T-cell (primary cell): ENCODE measurements around the gene HPRT1. TPM values are rescaled to one million over a fixed set of nuclear protein-coding genes. Genes with fewer than 3 reads are reported as not detected.

Experiments used
- ATAC-seq, 4 experiments: fragments of 200-7000 bp in 3 of 4; fragments of 150-1000 bp in 1 of 4; cut with Tn5 transposase; replicated peaks in 1 of 4; 1 replicate in 3 of 4; 2 replicates in 1 of 4; pipeline ENCODE4 v1.10.0; 2021; ENCODE audit warnings: moderate library complexity in 3 of 4, mild to moderate bottlenecking in 2 of 4, moderate number of reproducible peaks in 1 of 4
- CTCF ChIA-PET, 2 donors: fragments of 300-600 bp; sonication (Branson Sonifier 250); formaldehyde crosslinking; loops; one replicate each; lab custom pipeline; 2022; ENCODE audit warnings: antibody characterized with exemption in 2 of 2; lab: Charles Lee
- POLR2A ChIA-PET, 2 donors: fragments of 300-600 bp; sonication (Branson Sonifier 250); formaldehyde crosslinking; loops; one replicate each; lab custom pipeline; 2022; ENCODE audit warnings: antibody characterized with exemption in 2 of 2; lab: Charles Lee
- DNase-seq, 35 experiments: peaks; one replicate each; pipeline versions ENCODE4 v3.0.0 to v3.0.0-alpha.2; 2013 to 2023
- H3K27ac ChIP-seq: one replicate; pipeline ENCODE4 v1.5.1; 2013; ENCODE audit warnings: low read length
- H3K27me3 ChIP-seq, 2 experiments: replicated peaks in 1 of 2; 1 replicate in 1 of 2; 2 replicates in 1 of 2; pipeline versions ENCODE4 v1.6.1 to v1.7.0; 2013; ENCODE audit warnings: low read length in 1 of 2, mixed read lengths in 1 of 2; ENCODE audit not compliant: control insufficient read depth in 2 of 2, insufficient read depth in 2 of 2; ENCODE audit errors: extremely low read depth in 1 of 2
- H3K36me3 ChIP-seq, 2 donors: 1 replicate in 1 of 2; 2 replicates in 1 of 2; pipeline versions ENCODE4 v1.6.1 to v1.7.0; 2013; ENCODE audit warnings: low read length in 1 of 2; ENCODE audit not compliant: control insufficient read depth in 2 of 2, insufficient read depth in 1 of 2; ENCODE audit errors: extremely low read depth in 1 of 2
- H3K4me1 ChIP-seq, 2 experiments: 1 replicate in 1 of 2; 2 replicates in 1 of 2; pipeline versions ENCODE4 v1.6.1 to v1.7.0; 2013; ENCODE audit warnings: low read length in 2 of 2, mixed read lengths in 1 of 2; ENCODE audit not compliant: insufficient read depth in 2 of 2, control insufficient read depth in 1 of 2; ENCODE audit errors: extremely low read depth in 1 of 2
- H3K4me3 ChIP-seq, 2 donors: 1 replicate in 1 of 2; 2 replicates in 1 of 2; pipeline versions ENCODE4 v1.5.1 to v1.7.0; 2013; ENCODE audit warnings: mild to moderate bottlenecking in 2 of 2, low read length in 1 of 2, moderate library complexity in 1 of 2; ENCODE audit not compliant: control insufficient read depth in 1 of 2; ENCODE audit errors: extremely low read depth in 1 of 2
- H3K9me3 ChIP-seq: 2 replicates; pipeline ENCODE4 v1.7.0; 2013
- H3K27ac Mint-ChIP-seq, 2 donors: one replicate each; pipeline ENCODE4 v1.8.0; 2020 to 2021; ENCODE audit warnings: mild to moderate bottlenecking in 2 of 2, mixed read lengths in 2 of 2
- H3K27me3 Mint-ChIP-seq, 2 donors: one replicate each; pipeline ENCODE4 v1.8.0; 2021 to 2022; ENCODE audit warnings: mixed read lengths in 2 of 2
- H3K36me3 Mint-ChIP-seq: one replicate; pipeline ENCODE4 v1.8.0; 2021; ENCODE audit warnings: mixed read lengths
- H3K4me1 Mint-ChIP-seq, 3 donors: one replicate each; pipeline ENCODE4 v1.8.0; 2020 to 2022; ENCODE audit warnings: mixed read lengths in 3 of 3, mild to moderate bottlenecking in 1 of 3
- H3K4me3 Mint-ChIP-seq, 3 donors: one replicate each; pipeline ENCODE4 v1.8.0; 2020 to 2022; ENCODE audit warnings: mild to moderate bottlenecking in 3 of 3, mixed read lengths in 3 of 3, moderate library complexity in 3 of 3
- H3K9me3 Mint-ChIP-seq, 3 donors: one replicate each; pipeline ENCODE4 v1.8.0; 2020 to 2022; ENCODE audit warnings: mixed read lengths in 3 of 3
- WGBS: methylation state at CpG from one replicate; pipeline ENCODE4 v1.1.5; 2013; ENCODE audit warnings: missing lambda C conversion rate; ENCODE audit not compliant: insufficient coverage; 5-methylcytosine and 5-hydroxymethylcytosine counted together
- total RNA-seq, 35 experiments: library from RNA in 6 of 35; stranded (reverse) in 6 of 35; fragments of 120-200 nt in 1 of 35; gene quantifications; one replicate each; pipeline versions ENCODE4 v1.2.1 to v1.2.4 and lab custom pipeline; 2013 to 2026

The HPRT1 gene
- total RNA-seq (10 to 100 TPM; 16.0 to 24.8 (median 17.6) TPM), total RNA-seq (lab: John Stamatoyannopoulos, UW) (6.2 to 56.2 (median 13.1) reads per million in 29 experiments)
- 22.2 TPM for total RNA-seq (2013)

GRCh38 chrX:134460005-134460861 is at the start of gene HPRT1:
Gene HPRT1 (plus strand): TSS chrX:134460165. CDS start chrX:134460312, 147 bp downstream.
- Mint-ChIP-seq H3K27me3 (peaks cover 0 to 2% of the 10 kb centered on the region in 2 donors), H3K4me3 (peak within 1 kb of the TSS; percentile 84 to 90 (median 89)), H3K9me3 (no peaks in the 10 kb centered on the region), H3K27ac (peak within 1 kb of the TSS; percentile 65 to 85), H3K4me1 (peaks cover 0 to 17% (median 11%) of the 10 kb centered on the region in 3 donors), H3K36me3 (no peaks in the 10 kb centered on the region)
- H3K9me3 ChIP-seq: no peaks in the 10 kb centered on the region
- ChIA-PET POLR2A (no interaction called here), CTCF (no interaction called here)
- WGBS: 0% methylated on average over 20 of the region's 85 CpGs
- H3K4me3 ChIP-seq: peak within 1 kb of the TSS; percentile 32 to 61
- H3K27me3 ChIP-seq: no peaks in the 10 kb centered on the region
- DNase-seq: peak; percentile 41 to 85 (median 73)
- peak; percentile 98 to 99 (median 99) for ATAC-seq
- no peak within 1 kb of the TSS for H3K27ac ChIP-seq
- no peaks in the 10 kb centered on the region for H3K36me3 ChIP-seq
- peaks cover 0 to 9% of the 10 kb centered on the region in 2 experiments for H3K4me1 ChIP-seq

- Histone ChIP-seq H3K27me3 (no peaks in the 10 kb centered on the region), H3K9me3 (no peaks in the 10 kb centered on the region), H3K36me3 (peaks cover 4 to 24% of the 10 kb centered on the region in 2 donors), H3K4me1 (no peaks in the 10 kb centered on the region), H3K27ac (no peak overlapping the region), H3K4me3 (no peak overlapping the region)
- Mint-ChIP-seq H3K27ac (no peak overlapping the region), H3K27me3 (peaks cover 0 to 4% of the 10 kb centered on the region in 2 donors), H3K4me1 (no peaks in the 10 kb centered on the region), H3K9me3 (no peaks in the 10 kb centered on the region), H3K36me3 (peaks cover 13% of the 10 kb centered on the region), H3K4me3 (no peak overlapping the region)
- DNase-seq: no peak
- ATAC-seq: no peak
- ChIA-PET POLR2A (no interaction called here), CTCF (no interaction called here)
- WGBS: no CpG with 5 or more reads among the region's 5 CpGs
Observed at GRCh38 chrX:134416087-134416486, 43.9 kb upstream of the HPRT1 start.

GRCh38 chrX:134418317-134419113 is 41.5 kb upstream of the HPRT1 start:
- DNase-seq: no peak
- no CpG with 5 or more reads among the region's 8 CpGs for WGBS
- H3K4me3 ChIP-seq: no peak overlapping the region
- ChIA-PET POLR2A (no interaction called here), CTCF (interaction anchor here in 1 of 2 donors (0.6 kb wide), 1 partner anchor 632 kb away, joined by 3 read pairs; no protein-coding TSS in a partner anchor)
- H3K36me3 ChIP-seq: peaks cover 4 to 24% of the 10 kb centered on the region in 2 donors
- Mint-ChIP-seq H3K36me3 (peaks cover 13% of the 10 kb centered on the region), H3K27ac (no peak overlapping the region), H3K27me3 (peaks cover 0 to 4% of the 10 kb centered on the region in 2 donors), H3K4me3 (no peak overlapping the region), H3K4me1 (no peaks in the 10 kb centered on the region), H3K9me3 (no peaks in the 10 kb centered on the region)
- no peaks in the 10 kb centered on the region for H3K4me1 ChIP-seq
- ATAC-seq: no peak
- no peaks in the 10 kb centered on the region for H3K9me3 ChIP-seq
- no peaks in the 10 kb centered on the region for H3K27me3 ChIP-seq
- no peak overlapping the region for H3K27ac ChIP-seq

GRCh38 chrX:134419784-134420183 is 40.2 kb upstream of the HPRT1 start:
- no peaks in the 10 kb centered on the region for H3K9me3 ChIP-seq
- Mint-ChIP-seq H3K36me3 (peaks cover 13% of the 10 kb centered on the region), H3K4me1 (no peaks in the 10 kb centered on the region), H3K4me3 (no peak overlapping the region), H3K27ac (no peak overlapping the region), H3K27me3 (peaks cover 0 to 4% of the 10 kb centered on the region in 2 donors), H3K9me3 (no peaks in the 10 kb centered on the region)
- H3K27me3 ChIP-seq: no peaks in the 10 kb centered on the region
- no peak for ATAC-seq
- no peak overlapping the region for H3K27ac ChIP-seq
- no peak for DNase-seq
- POLR2A ChIA-PET: interaction anchor here in 1 of 2 donors (0.6 kb wide), 1 partner anchor 27 kb away, joined by 10 read pairs; no protein-coding TSS in a partner anchor
- CTCF ChIA-PET: no interaction called here
- WGBS: 100% methylated on average over 1 of the region's 6 CpGs
- H3K36me3 ChIP-seq: peaks cover 4 to 28% of the 10 kb centered on the region in 2 donors
- H3K4me3 ChIP-seq: no peak overlapping the region
- no peaks in the 10 kb centered on the region for H3K4me1 ChIP-seq

GRCh38 chrX:134423606-134424005 is 36.4 kb upstream of the HPRT1 start:
- POLR2A ChIA-PET: no interaction called here
- Histone ChIP-seq H3K9me3 (no peaks in the 10 kb centered on the region), H3K4me1 (no peaks in the 10 kb centered on the region), H3K4me3 (no peak overlapping the region), H3K36me3 (peaks cover 2 to 9% of the 10 kb centered on the region in 2 donors), H3K27ac (no peak overlapping the region), H3K27me3 (no peaks in the 10 kb centered on the region)
- H3K36me3 Mint-ChIP-seq: peaks cover 6% of the 10 kb centered on the region
- H3K27ac Mint-ChIP-seq: no peak overlapping the region
- no peak overlapping the region for H3K4me3 Mint-ChIP-seq
- no peaks in the 10 kb centered on the region for H3K9me3 Mint-ChIP-seq
- WGBS: no CpG with 5 or more reads among the region's 5 CpGs
- no peaks in the 10 kb centered on the region for H3K4me1 Mint-ChIP-seq
- peaks cover 0 to 4% of the 10 kb centered on the region in 2 donors for H3K27me3 Mint-ChIP-seq
- ATAC-seq (no peak), DNase-seq (peak in 1 of 35 experiments; percentile 0)
- CTCF ChIA-PET: no interaction called here

GRCh38 chrX:134426281-134426680 is 33.7 kb upstream of the HPRT1 start:
- CTCF ChIA-PET: no interaction called here
- H3K36me3 Mint-ChIP-seq: peaks cover 18% of the 10 kb centered on the region
- Histone ChIP-seq H3K36me3 (peaks cover 0 to 7% of the 10 kb centered on the region in 2 donors), H3K4me1 (no peaks in the 10 kb centered on the region), H3K9me3 (no peaks in the 10 kb centered on the region), H3K4me3 (no peak overlapping the region), H3K27me3 (no peaks in the 10 kb centered on the region), H3K27ac (no peak overlapping the region)
- DNase-seq (no peak), ATAC-seq (no peak)
- H3K4me1 Mint-ChIP-seq: no peaks in the 10 kb centered on the region
- H3K27ac Mint-ChIP-seq: no peak overlapping the region
- no CpG with 5 or more reads among the region's 5 CpGs for WGBS
- POLR2A ChIA-PET: no interaction called here
- no peak overlapping the region for H3K4me3 Mint-ChIP-seq
- no peaks in the 10 kb centered on the region for H3K9me3 Mint-ChIP-seq
- H3K27me3 Mint-ChIP-seq: peaks cover 0 to 4% of the 10 kb centered on the region in 2 donors
